Uterus (tissue), 4 donors: ENCODE results near the gene LSP1. TPM values are rescaled to one million over a fixed set of nuclear protein-coding genes. Genes with fewer than 3 reads are reported as not detected.

Experiments
- DNase-seq, 2 donors: peaks; one replicate each; pipeline ENCODE4 v3.0.0-alpha.2; 2019 to 2020
- H3K27ac ChIP-seq, 2 donors: fragments of 200-600 bp; sonication (generic); 1 replicate in 1 of 2; 2 replicates in 1 of 2; pipeline ENCODE4 v1.5.1; 2016 to 2018
- H3K27me3 ChIP-seq, 2 donors: fragments of 200-600 bp; sonication (generic); one replicate each; pipeline ENCODE4 v1.5.1; 2018 to 2019; ENCODE audit warnings: control low read depth in 1 of 2
- H3K36me3 ChIP-seq, 2 donors: fragments of 200-600 bp; sonication (generic); one replicate each; pipeline ENCODE4 v1.5.1; 2019; ENCODE audit warnings: control low read depth in 1 of 2
- H3K4me1 ChIP-seq, 2 donors: fragments of 200-600 bp; sonication (generic); one replicate each; pipeline ENCODE4 v1.5.1; 2018 to 2019; ENCODE audit warnings: control low read depth in 1 of 2
- H3K4me3 ChIP-seq, 2 donors: fragments of 200-600 bp; sonication (generic); 1 replicate in 1 of 2; 2 replicates in 1 of 2; pipeline ENCODE4 v1.5.1; 2018 to 2019; ENCODE audit warnings: mild to moderate bottlenecking in 1 of 2
- H3K9me3 ChIP-seq, 2 donors: fragments of 200-600 bp; sonication (generic); one replicate each; pipeline ENCODE4 v1.5.1; 2019; ENCODE audit warnings: control low read depth in 1 of 2
- CTCF ChIP-seq, 4 experiments: fragments of 200-600 bp in 2 of 4; fragments of 450-650 bp in 2 of 4; sonication (generic) in 2 of 4; IDR thresholded peaks; one replicate each; pipeline ENCODE4 v1.5.1; 2016 to 2019; ENCODE audit warnings: antibody characterized with exemption in 4 of 4, mild to moderate bottlenecking in 2 of 4, moderate library complexity in 1 of 4
- POLR2A ChIP-seq, 2 donors: fragments of 450-650 bp; IDR thresholded peaks; one replicate each; pipeline ENCODE4 v1.6.1; 2016; ENCODE audit warnings: antibody characterized with exemption in 2 of 2, mild to moderate bottlenecking in 1 of 2, moderate library complexity in 1 of 2
- intact Hi-C: fragments of 100-400 bp; cut with DNase I; formaldehyde crosslinking; loops from one replicate; pipeline ENCODE4 v1.15.1; 2023; ENCODE audit warnings: low total_unique reads
- total RNA-seq, 4 donors: library from RNA; depleted of rRNA in 3 of 4; stranded (reverse); fragments of >200 nt in 3 of 4; gene quantifications; one replicate each; pipeline versions ENCODE4 v1.1.0 to v1.2.4, GENCODE V29; 2014 to 2023
- donor health status: DM: yes; HTN: yes; CAD: no.

Gene LSP1
- total RNA-seq, 4 donors from 2014 or later, result 11.2 to 112 (median 25.1) TPM

- TF ChIP-seq POLR2A (IDR thresholded peaks at IDR 0.05) (no peak), CTCF (IDR thresholded peaks at IDR 0.05) (no peak)
- no peak for DNase-seq
- no peaks in the 10 kb centered on the region for H3K36me3 ChIP-seq
- H3K27me3 ChIP-seq, result no peaks in the 10 kb centered on the region
- H3K27ac ChIP-seq, result no peak overlapping the region
- intact Hi-C loops, result no loop called here
- H3K9me3 ChIP-seq, result no peaks in the 10 kb centered on the region
- no peaks in the 10 kb centered on the region for H3K4me1 ChIP-seq
- H3K4me3 ChIP-seq, result no peak overlapping the region
Observed at GRCh38 chr11:1847006-1847735, 5.7 kb upstream of the LSP1 start.

- Histone ChIP-seq H3K27ac (no peak overlapping the region), H3K9me3 (no peaks in the 10 kb centered on the region), H3K4me3 (no peak overlapping the region), H3K4me1 (no peaks in the 10 kb centered on the region), H3K36me3 (no peaks in the 10 kb centered on the region), H3K27me3 (no peaks in the 10 kb centered on the region)
- TF ChIP-seq POLR2A (IDR thresholded peaks at IDR 0.05) (no peak), CTCF (IDR thresholded peaks at IDR 0.05) (no peak)
- intact Hi-C loops, result no loop called here
- no peak for DNase-seq
Observed at GRCh38 chr11:1847926-1848639, 4.8 kb upstream of the LSP1 start.

- TF ChIP-seq CTCF (IDR thresholded peaks at IDR 0.05), result no peak
- Histone ChIP-seq H3K4me3 (no peak overlapping the region), H3K9me3 (no peaks in the 10 kb centered on the region), H3K4me1 (no peaks in the 10 kb centered on the region), H3K36me3 (no peaks in the 10 kb centered on the region), H3K27ac (no peak overlapping the region), H3K27me3 (no peaks in the 10 kb centered on the region)
- DNase-seq, result no peak
- intact Hi-C loops, result no loop called here
Observed at GRCh38 chr11:1848640-1849430, 4.0 kb upstream of the LSP1 start.

- no peak overlapping the region for H3K27ac ChIP-seq
- intact Hi-C loops, result no loop called here
Observed at GRCh38 chr11:1851468-1852180, 1.3 kb upstream of the LSP1 start.

More at GRCh38 chr11:1851468-1852180, 1.3 kb upstream of the LSP1 start:
- no peak for TF ChIP-seq POLR2A (IDR thresholded peaks at IDR 0.05)
- TF ChIP-seq CTCF (IDR thresholded peaks at IDR 0.05), result no peak
- Histone ChIP-seq H3K4me1 (no peaks in the 10 kb centered on the region), H3K4me3 (no peak overlapping the region), H3K36me3 (no peaks in the 10 kb centered on the region), H3K27me3 (no peaks in the 10 kb centered on the region), H3K9me3 (no peaks in the 10 kb centered on the region)
- DNase-seq, result no peak
